GM12878 (cell line): ENCODE data around the gene NTM. TPM values are rescaled to one million over a fixed set of nuclear protein-coding genes. Genes with fewer than 3 reads are reported as not detected.

Source experiments
- ATAC-seq: fragments of 200-7000 bp; cut with Tn5 transposase; 3 replicates; pipeline ENCODE4 v1.9.1; 2020; ENCODE audit warnings: mild to moderate bottlenecking, moderate library complexity
- BruUV-seq: library from RNA; stranded (reverse); fragments of 400-500 nt; replicated peaks from 2 replicates; lab custom pipeline; 2021; lab: Mats Ljungman, UMichigan
- CTCF ChIA-PET: fragments of 300-600 bp; sonication (Branson Sonifier 250); formaldehyde crosslinking; extraction: SDS; loops from one replicate; lab custom pipeline; 2021; ENCODE audit warnings: inconsistent platforms; lab: Yijun Ruan, JAX
- POLR2A ChIA-PET: fragments of 350-600 bp; formaldehyde crosslinking; extraction: SDS; loops from one replicate; lab custom pipeline; 2021; ENCODE audit warnings: inconsistent platforms; lab: Charles Lee
- RAD21 ChIA-PET: fragments of 300-600 bp; sonication (Branson Sonifier 250); formaldehyde crosslinking; loops from one replicate; lab custom pipeline; 2023; ENCODE audit warnings: antibody characterized with exemption; ENCODE audit not compliant: unreplicated experiment; lab: Charles Lee
- SMC1A ChIA-PET: fragments of 300-600 bp; sonication (Branson Sonifier 250); formaldehyde crosslinking; loops from one replicate; lab custom pipeline; 2023; ENCODE audit not compliant: unreplicated experiment, uncharacterized antibody; lab: Charles Lee
- DNase-seq: peaks from one replicate; pipeline ENCODE4 v3.0.0-alpha.2; 2011; ENCODE audit warnings: low read depth, low spot score
- FAIRE-seq: peaks from 3 replicates; lab custom pipeline; 2011; peaks lifted over from hg19 to GRCh38; lab: Jason Lieb, UNC
- H2AFZ ChIP-seq: 2 replicates; pipeline ENCODE4 v1.6.0; 2011; ENCODE audit warnings: low read depth, low read length, control low read depth; ENCODE audit not compliant: control insufficient read depth
- H3K27ac ChIP-seq: 2 replicates; pipeline ENCODE4 v1.5.1; 2011; ENCODE audit warnings: control low read depth; ENCODE audit not compliant: control insufficient read depth, insufficient read depth
- H3K27me3 ChIP-seq, 2 experiments: replicated peaks in 1 of 2; 2 replicates each; pipeline versions ENCODE4 v1.6.0 to v1.6.1; 2011; ENCODE audit warnings: low read length in 1 of 2; ENCODE audit not compliant: control insufficient read depth in 2 of 2, insufficient read depth in 2 of 2
- H3K36me3 ChIP-seq, 2 experiments: 2 replicates each; pipeline ENCODE4 v1.5.1; 2011; ENCODE audit warnings: low read length in 1 of 2; ENCODE audit not compliant: control insufficient read depth in 2 of 2, insufficient read depth in 2 of 2
- H3K4me1 ChIP-seq: 2 replicates; pipeline ENCODE4 v1.6.1; 2011; ENCODE audit warnings: mild to moderate bottlenecking, low read length, moderate library complexity, mixed read lengths; ENCODE audit not compliant: control insufficient read depth, insufficient read depth
- H3K4me2 ChIP-seq: 2 replicates; pipeline ENCODE4 v1.6.0; 2011; ENCODE audit warnings: control low read depth; ENCODE audit not compliant: control insufficient read depth, insufficient read depth
- H3K4me3 ChIP-seq: fragments of 200-600 bp; sonication (generic); 2 replicates; pipeline ENCODE4 v1.5.1; 2016
- H3K79me2 ChIP-seq: 2 replicates; pipeline ENCODE4 v1.6.0; 2011; ENCODE audit warnings: low read length; ENCODE audit not compliant: control insufficient read depth, insufficient read depth
- H3K9ac ChIP-seq: 2 replicates; pipeline ENCODE4 v1.8.0; 2011; ENCODE audit warnings: low read length, control low read depth, mixed read lengths; ENCODE audit not compliant: control insufficient read depth, insufficient read depth
- H3K9me3 ChIP-seq: replicated peaks from 3 replicates; pipeline ENCODE4 v1.5.1; 2011; ENCODE audit warnings: mild to moderate bottlenecking, low read length; ENCODE audit not compliant: control insufficient read depth, insufficient read depth
- H4K20me1 ChIP-seq: 2 replicates; pipeline ENCODE4 v1.6.0; 2011; ENCODE audit not compliant: control insufficient read depth, insufficient read depth
- CHD4 ChIP-seq: fragments of 200-600 bp; sonication (generic); IDR thresholded peaks from 2 replicates; pipeline ENCODE4 v1.6.1; 2016; ENCODE audit warnings: mild to moderate bottlenecking
- EP300 ChIP-seq, 2 experiments: fragments of 150-350 bp in 1 of 2; IDR thresholded peaks; 2 replicates each; pipeline ENCODE4 v1.6.1; 2011 to 2012; ENCODE audit warnings: low read depth in 2 of 2, low read length in 2 of 2, borderline replicate concordance in 1 of 2, improper control_type of control experiment in 1 of 2, inconsistent platforms in 1 of 2; ENCODE audit not compliant: control insufficient read depth in 1 of 2
- FOS ChIP-seq: IDR thresholded peaks from 3 replicates; pipeline ENCODE4 v1.6.1; 2011; ENCODE audit warnings: borderline replicate concordance; ENCODE audit not compliant: insufficient read length; ENCODE audit errors: extremely low read depth
- JUNB ChIP-seq: IDR thresholded peaks from 2 replicates; pipeline ENCODE4 v1.6.1; 2016; ENCODE audit warnings: antibody characterized with exemption, mild to moderate bottlenecking
- NFIC ChIP-seq: IDR thresholded peaks from 2 replicates; pipeline ENCODE4 v1.6.1; 2012; ENCODE audit warnings: low read depth, mild to moderate bottlenecking, inconsistent platforms, low read length, moderate library complexity
- PBX3 ChIP-seq: IDR thresholded peaks from 2 replicates; pipeline ENCODE4 v1.6.1; 2011; ENCODE audit warnings: mild to moderate bottlenecking, low read depth, low read length, moderate library complexity; ENCODE audit not compliant: insufficient replicate concordance
- SRF ChIP-seq, 2 experiments: IDR thresholded peaks; 2 replicates each; pipeline ENCODE4 v1.6.1; 2011; ENCODE audit warnings: low read depth in 2 of 2, low read length in 2 of 2, mild to moderate bottlenecking in 1 of 2, moderate library complexity in 1 of 2
- STAT3 ChIP-seq: IDR thresholded peaks from 2 replicates; pipeline ENCODE4 v1.6.1; 2011; ENCODE audit warnings: low read depth, low read length, improper control_type of control experiment
- WGBS: methylation state at CpG from one replicate; pipeline ENCODE4 v1.1.6; 2016; ENCODE audit warnings: low lambda C conversion rate; ENCODE audit not compliant: insufficient replicate concordance, insufficient coverage; ENCODE audit errors: missing lambda C conversion rate; 5-methylcytosine and 5-hydroxymethylcytosine counted together
- in situ Hi-C: fragments of 300-500 bp; cut with MboI; formaldehyde crosslinking; loops from 9 replicates; pipeline ENCODE4 v1.14.3; 2018; ENCODE audit warnings: mixed read lengths
- intact Hi-C: fragments of 100-400 bp; cut with micrococcal nuclease; formaldehyde crosslinking; loops from one replicate; pipeline ENCODE4 v1.14.2; 2022; ENCODE audit not compliant: unreplicated experiment
- polyA plus RNA-seq, 11 experiments: library from polyadenylated mRNA; depleted of rRNA in 4 of 11; unstranded in 6 of 11; stranded (reverse) in 5 of 11; fragments of >200 nt; fragmentation: Nextera tagmentation in 4 of 11; fragmentation: Illumina TruSeq in 1 of 11; extraction: Ambion mirVana in 4 of 11; extraction: Trizol in 1 of 11; gene quantifications; 1 replicate in 1 of 11; 2 replicates in 10 of 11; pipeline versions ENCODE4 v1.2.1 to v1.2.3, GENCODE V29; 2011 to 2016; ENCODE audit warnings: inconsistent platforms in 2 of 11, missing spikeins in 2 of 11, low read depth in 1 of 11
- total RNA-seq, 4 experiments: library from RNA; depleted of rRNA in 3 of 4; stranded (reverse); fragments of >200 nt in 3 of 4; fragmentation: Illumina TruSeq in 1 of 4; extraction: Trizol in 1 of 4; gene quantifications; 2 replicates each; pipeline versions ENCODE4 v1.2.1 to v1.2.3, GENCODE V29; 2013 to 2021

Gene NTM
- total and polyA plus RNA-seq, 10 of the 15 experiments (the other 5 are each of a cell fraction or from before 2014, with no cell fraction given) = not detected

DNA sequence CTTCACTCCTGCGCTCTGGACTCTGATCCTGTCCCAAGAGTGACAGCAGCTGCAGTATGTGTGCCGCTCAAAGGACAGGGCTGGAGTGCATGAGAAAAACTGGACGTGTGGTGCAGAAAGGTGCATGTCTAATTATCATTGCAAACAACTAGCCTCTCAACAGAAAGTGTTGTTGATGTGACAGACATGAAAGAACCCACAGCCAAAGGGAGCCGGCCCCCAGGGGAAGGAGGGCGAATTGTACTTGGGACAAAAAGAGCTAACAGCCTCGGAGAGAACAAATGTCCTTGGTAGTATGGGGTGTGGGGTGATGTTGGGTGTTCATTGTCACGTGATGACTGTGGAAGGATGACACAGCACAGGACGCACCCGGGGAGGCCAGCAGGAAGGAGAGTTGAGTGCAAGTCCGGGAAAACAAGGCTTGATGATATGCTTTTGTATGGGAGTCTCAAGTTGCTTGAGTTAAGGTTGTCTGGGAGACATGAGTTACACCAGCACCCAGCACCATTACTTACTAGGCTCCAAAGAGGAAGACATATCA, 325.5 kb downstream of the NTM start:
- in situ Hi-C loops = no loop called here
- no TSS peak for BruUV-seq
- H3K4me2 ChIP-seq = no peak overlapping the region
- DNase-seq = no peak
- WGBS = 15% methylated on average over 10 of the region's 10 CpGs
- ChIA-PET POLR2A (no interaction called here), SMC1A (no interaction called here), CTCF (interaction anchor here (0.6 to 2.8 kb wide), 6 partner anchors 9 to 1384 kb away, joined by 3 to 13 read pairs (median 6); no protein-coding TSS in a partner anchor), RAD21 (no interaction called here)
- no peak overlapping the region for H3K9ac ChIP-seq
- no peak for FAIRE-seq
- no peaks in the 10 kb centered on the region for H4K20me1 ChIP-seq
- H3K27ac ChIP-seq = no peak overlapping the region
- H3K4me1 ChIP-seq = no peaks in the 10 kb centered on the region
- H3K4me3 ChIP-seq = no peak overlapping the region
- H3K9me3 ChIP-seq = no peaks in the 10 kb centered on the region
- peaks cover 0 to 3% of the 10 kb centered on the region in 2 experiments; a peak in 2 of 4 replicates for H3K27me3 ChIP-seq
- no peak overlapping the region for H2AFZ ChIP-seq
- intact Hi-C loops = loop anchor here (5.0 to 10.0 kb wide), 2 partner anchors 339 to 431 kb away; no protein-coding TSS in a partner anchor
- no peaks in the 10 kb centered on the region; a peak in 1 of 4 replicates for H3K36me3 ChIP-seq
- TF ChIP-seq CHD4 (no peak), FOS (no peak), SRF (IDR thresholded peaks at IDR 0.05; ENCODE audit: low read depth in 2 of 2, low read length in 2 of 2) (no peak), JUNB (no peak), PBX3 (no peak), EP300 (IDR thresholded peaks at IDR 0.05; ENCODE audit: borderline replicate concordance in 1 of 2, control insufficient read depth in 1 of 2, low read depth in 2 of 2, low read length in 2 of 2) (no peak), STAT3 (no peak), NFIC (no peak)
- H3K79me2 ChIP-seq = no peaks in the 10 kb centered on the region
- no peak for ATAC-seq
